GM19239 (cell line): Measurements from ENCODE around the gene CHRNA1.

Experiments
- DNase-seq: peaks from one replicate; pipeline ENCODE4 v3.0.0; 2011; ENCODE audit warnings: low spot score; ENCODE audit not compliant: insufficient read length
- FAIRE-seq: peaks from 2 replicates; lab custom pipeline; 2011; peaks lifted over from hg19 to GRCh38; lab: Jason Lieb, UNC

Gene CHRNA1

DNA sequence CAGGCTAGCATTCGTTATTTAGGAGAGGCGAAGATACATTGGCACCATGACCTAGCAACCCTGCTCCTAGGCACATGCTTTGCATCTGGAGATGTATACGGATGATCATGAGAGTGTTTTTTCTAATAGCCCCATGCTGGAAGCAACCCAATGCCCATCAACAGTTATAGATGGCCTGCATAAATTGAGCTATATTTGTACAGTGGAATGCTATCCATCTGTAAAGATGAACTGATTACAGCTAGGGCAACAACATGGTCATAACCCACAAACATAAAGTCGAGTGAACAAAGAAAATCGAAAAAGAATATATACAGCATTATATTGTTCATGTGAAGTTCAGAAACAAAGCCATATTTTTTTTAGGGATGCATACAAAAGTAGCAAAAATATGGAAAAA, 20.6 kb upstream of the CHRNA1 start:
- FAIRE-seq, result no peak
- no peak for DNase-seq

DNA sequence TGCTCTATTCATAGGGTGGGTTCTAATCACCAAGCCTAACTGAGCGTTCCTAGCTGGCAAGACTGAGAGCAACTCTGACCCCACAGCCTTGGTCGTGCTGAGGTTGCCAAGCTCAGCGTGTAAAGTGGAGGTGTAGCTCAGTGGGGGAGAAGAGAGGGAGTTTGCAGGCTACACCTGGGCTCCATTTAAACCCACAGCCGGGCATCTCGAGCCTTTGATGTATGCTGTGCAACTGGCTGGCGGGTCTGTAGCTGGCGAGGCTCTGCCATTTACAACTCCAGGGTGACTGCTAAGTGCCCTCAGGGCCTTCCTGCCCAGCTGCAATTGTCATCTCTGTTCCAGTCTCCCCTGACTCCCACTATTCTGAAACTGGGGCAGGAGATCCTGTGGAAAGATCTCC, 20.0 kb upstream of the CHRNA1 start:
- FAIRE-seq (no peak), DNase-seq (no peak)

DNA sequence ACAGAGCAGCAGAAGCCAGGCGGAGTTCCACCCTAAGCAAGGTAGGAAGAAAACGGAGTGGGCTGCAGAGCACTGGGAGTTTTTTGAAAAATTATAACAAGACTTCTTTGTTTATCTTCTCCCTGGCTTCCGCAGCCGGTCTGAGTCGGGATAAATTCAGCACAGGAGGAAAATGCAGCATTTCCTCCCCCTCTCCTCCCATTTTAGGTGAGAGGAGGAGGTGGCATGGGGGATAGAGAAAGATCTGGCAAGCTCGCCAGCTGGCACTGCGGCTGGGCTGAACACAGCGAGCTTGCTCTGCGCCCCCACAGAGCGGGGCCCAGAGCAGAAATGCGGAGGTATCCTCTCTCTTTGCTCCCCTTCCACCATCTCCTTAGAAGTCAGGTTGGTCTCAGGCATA, 17.7 kb upstream of the CHRNA1 start:
- FAIRE-seq, result no peak
- DNase-seq, result no peak

DNA sequence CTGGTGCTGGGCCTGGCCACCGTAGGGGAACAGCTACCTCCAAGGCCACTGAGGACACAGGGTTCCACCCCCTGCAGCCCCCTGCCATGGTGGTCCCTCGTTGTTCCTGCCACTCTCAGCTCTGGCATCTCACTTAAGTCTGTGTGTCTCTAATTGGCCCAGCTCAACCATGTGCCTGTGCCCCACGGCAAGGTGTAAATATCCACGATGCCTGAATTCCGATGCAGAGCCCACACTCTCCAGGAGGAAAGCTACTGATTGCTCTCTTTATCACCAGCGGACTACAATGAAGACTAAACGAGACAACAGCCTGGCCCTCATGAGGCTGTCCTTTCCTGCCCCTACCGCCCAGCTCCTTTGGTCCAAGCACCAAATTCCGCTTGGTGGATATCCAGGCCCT, 17.0 kb upstream of the CHRNA1 start:
- DNase-seq, result no peak
- no peak for FAIRE-seq

DNA sequence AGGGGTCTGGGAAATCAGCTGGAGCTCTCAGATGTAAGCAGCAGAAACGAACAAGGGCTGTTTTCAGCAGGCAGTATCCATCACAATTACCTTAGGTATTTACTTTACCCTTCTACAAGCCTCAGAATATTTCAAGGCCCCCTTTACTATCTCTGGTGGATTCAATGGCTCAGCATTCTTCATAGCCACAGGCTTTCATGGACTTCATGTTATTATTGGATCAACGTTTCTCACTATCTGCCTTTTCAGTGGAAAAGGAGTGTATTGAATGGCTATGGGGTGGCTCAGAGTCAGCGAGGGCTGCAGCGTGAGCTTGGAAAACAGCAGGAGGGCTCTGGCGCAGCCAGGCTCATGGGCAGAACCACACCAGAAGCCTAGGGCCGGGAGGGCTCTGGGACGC, 16.6 kb upstream of the CHRNA1 start:
- no peak for FAIRE-seq
- DNase-seq, result no peak

DNA sequence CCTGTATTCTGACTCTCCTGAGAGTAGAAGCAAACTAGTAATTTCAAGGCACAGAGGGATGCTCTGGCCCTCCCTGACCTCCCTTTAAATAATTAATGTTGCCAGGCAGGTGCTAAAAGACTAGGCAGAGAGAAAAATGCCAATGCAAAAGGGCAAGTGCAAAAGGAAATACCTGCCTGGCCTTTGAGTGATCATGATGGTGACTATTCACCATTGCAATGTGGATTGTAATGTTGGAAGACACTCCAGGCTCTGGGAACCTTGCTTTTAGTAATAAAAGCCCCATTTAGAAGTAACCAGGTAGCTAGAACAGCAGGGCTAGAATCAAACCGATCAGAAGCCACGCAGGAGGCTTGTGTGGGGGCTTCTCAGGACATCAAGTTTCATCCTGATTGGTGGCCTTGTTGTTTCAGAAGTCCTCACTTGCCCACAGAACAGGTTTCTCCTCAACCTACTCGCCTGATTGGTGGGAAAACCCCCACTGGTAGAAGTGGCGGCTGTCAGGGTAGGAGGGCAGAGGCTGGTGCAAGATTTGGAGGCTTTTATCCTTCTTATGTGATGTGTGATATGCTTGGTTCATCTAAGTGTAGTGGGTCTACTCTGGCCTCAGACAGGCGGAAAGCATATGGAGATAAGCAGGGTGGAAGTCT, 16.0 kb upstream of the CHRNA1 start:
- FAIRE-seq (no peak), DNase-seq (no peak)

DNA sequence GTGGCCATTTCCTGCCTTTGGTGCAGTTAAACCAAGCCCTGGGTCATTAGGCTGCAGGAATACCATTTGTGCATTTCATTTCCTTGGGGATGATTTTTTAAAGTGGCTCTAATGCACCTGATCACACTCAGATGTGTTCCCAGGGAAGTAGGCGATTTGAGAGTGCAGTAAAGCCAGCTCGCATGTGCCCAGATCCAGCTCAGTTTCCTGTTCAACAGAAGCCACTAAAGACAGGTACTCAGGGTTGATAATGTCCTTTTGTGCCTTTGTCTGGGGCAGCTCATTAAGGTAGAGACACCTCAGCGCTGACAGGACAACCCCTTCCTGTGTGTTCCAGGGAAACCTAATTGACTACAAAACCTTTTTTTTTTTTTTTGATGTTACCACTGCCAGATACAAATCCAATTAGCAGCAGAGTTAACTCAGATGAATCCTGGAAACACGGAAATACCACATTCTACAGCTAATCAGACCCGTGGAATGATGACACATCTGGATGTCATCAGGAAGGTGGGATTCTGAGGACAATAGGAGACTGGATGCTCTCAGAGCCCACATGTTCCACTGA, 15.2 kb upstream of the CHRNA1 start:
- no peak for DNase-seq
- FAIRE-seq, result no peak

DNA sequence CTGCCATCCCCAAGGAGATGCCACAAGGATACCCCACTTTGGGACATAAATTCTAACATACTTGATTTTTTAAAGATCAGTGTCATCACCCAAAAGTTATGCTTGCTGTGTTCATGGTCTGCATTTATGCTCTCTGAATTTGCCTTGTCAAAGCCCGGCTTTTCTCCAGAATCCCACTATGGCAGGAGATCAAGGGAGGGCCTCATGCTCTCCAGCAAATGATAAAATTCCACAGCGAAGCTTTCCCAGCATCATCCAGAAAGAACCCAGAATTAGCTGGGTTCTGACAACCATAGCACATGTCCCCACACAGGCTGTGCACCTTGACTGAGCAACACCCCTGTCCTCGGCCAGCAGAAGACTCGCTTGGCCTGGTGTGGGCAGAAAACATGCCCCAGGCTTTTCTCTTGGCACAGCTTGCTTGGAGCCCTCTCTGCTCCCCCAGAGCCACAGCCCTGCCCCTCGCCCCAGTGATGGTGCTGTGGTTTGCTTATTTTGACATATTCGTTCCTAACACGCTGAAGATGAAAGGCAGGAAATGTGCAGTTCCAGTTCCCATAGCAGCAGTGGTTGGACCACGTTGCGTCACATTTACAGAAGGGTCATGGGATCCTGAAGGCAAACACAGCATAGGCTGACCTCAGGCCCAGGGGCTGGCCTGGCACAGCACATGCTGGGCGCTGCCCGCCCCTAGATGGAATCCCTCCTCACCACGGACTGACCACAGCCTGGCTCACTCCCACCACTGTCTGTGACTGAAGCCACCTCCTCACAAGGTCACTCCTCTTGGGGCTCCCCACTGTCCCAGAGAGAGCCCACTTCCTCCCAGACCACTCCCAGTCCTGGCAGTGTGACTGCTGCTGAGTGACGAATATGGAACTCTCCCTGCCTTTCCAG, 14.1 kb upstream of the CHRNA1 start:
- FAIRE-seq, result no peak

DNA sequence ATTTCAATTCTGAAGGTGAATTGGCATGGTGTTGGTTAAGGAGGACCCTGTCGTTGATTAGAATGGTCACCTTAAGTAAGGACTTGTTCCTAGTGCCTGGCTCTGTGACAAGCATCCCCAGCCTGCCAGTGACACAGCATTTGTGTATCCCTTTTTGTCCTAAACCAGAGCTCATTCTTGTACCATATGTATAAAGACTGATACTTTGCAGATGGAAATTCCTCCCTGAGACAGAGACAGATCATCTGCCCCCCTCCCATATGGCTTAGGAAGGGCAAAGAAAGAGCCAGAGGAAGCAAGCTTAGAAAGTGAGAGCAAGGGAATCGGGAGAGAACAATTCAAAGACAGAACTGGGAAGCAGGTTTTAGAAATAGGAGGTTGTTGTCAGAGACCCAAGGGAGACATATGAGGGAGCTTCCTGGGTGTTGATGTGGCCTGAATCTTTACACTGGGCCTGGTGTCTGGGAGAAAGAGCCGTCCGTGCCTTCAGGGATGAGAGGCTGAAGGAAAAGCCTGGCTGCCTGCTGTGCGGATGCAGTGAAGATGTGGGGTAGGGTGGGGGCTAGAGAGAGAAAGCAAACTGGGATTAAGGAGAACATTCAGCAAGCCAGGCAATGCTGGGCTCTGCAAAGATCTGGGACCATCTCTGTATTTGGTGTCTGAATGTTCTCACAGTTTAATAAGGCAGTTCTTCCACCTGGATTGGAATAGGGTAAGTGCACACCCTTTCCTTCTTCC, 13.2 kb upstream of the CHRNA1 start:
- no peak for FAIRE-seq
- no peak for DNase-seq

More for the DNA sequence above, 14.1 kb upstream of the CHRNA1 start:
- no peak for DNase-seq

DNA sequence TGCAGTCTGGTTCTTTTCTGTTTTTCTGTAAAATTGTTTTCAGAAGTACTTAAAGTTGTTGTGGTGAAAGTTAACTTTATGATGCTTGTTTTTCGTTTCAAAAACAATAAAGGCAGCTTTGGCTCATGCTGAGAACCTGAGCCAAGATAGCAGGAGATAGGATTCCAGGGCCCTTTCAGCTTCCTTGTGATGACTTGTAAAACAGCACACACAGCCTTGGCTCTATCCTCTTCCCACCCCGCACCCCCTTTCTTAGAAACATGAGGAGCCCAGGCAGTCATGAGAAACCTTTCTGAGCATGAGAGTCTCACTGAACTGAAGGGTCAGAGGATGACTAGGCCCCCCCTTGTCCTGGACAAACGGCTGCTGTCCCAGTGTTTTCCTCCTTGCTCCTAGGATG, 12.4 kb upstream of the CHRNA1 start:
- DNase-seq (no peak), FAIRE-seq (no peak)

DNA sequence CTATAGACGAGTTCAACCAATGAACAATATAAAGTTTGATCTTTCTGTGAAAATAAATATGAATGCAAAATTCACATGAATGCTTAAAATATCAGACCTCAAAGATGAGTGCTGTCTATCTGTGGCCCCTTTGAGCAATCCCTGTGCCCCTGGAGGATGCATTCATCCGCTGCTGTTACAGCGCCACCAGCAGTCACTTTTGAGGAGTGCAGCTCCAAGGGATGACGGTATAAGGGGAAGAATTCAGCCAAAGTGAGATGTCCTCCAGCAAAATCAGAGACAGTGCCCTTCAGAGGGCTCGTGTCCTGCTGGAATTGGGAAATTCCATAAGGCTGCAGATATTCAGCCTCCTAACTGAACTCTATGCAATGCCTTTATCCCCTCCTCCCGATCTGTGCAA, 12.0 kb upstream of the CHRNA1 start:
- DNase-seq, result no peak
- FAIRE-seq, result no peak

DNA sequence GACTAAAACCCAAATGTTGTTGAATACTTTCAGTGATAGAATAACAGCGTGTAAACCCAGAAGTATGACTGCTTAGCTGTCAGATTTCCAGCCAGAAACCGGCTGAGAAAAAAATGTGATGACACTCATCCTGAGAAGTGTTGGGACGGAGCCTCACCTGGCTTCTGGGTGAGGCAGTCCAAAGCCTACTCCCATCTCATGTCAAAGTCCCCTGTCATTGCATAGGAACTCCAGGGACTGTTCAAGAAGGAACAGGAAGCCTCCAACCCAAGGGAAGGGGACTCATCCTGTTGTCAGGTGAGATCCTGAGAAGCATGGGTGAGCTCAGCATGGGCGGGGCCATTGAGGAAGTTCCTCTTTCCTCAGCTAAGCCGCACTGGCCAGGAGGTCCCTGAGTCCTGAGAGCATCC, 11.3 kb upstream of the CHRNA1 start:
- FAIRE-seq, result no peak
- no peak for DNase-seq

DNA sequence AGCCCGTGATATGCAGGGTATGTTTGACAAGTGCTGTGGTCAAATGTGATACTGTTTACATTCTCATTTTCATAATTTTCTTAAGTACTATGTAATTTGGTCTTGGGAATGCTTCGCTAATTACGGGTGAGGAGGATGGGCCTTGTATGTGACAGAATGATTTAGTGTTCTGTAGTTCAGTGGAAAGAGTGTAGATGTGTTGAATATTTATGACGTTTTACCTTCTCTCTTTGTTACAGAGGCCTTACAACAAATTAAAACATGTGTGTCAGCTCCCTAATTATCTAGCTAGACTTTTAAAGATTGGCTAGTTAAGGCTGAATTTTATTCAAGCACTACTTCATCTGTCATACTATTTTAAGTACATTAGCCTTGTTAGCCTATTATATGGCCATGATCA, 10.6 kb upstream of the CHRNA1 start:
- FAIRE-seq, result no peak
- no peak for DNase-seq

DNA sequence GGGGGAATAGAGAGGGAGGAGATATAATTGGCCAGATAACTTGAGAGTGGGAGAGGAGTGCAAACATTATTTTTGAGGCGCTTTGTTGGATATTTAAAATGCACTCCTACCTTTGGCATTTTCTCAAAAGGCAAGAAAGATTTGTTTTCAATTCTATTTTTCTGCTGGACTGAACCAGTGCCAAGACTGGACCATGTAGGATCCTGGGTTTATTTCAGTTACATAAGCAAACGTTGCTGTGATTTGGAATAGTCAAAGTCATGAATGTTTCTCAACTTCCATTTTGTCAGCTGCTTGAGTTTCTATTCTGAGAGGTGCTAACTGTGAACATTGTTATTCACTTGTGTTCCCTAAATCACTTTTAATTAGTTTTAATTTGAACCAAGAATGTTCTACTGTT, 8.9 kb upstream of the CHRNA1 start:
- FAIRE-seq (no peak), DNase-seq (no peak)

DNA sequence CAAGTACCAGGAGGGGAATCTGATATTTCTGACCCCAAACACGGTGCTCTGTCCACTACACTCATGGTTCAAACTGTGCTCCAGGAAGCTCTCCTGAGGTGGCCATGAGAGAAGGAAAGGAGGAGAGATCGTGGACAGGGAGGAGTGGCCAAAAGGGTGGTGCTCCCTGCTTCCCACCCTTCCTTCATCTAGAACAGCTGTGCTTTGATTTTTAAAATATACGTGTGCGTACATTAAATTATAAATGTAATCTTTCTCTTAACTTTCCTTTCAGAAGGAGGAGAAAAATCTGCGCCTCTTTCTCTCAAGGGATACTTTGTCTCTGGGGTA, 8.2 kb upstream of the CHRNA1 start:
- FAIRE-seq, result no peak
- no peak for DNase-seq

DNA sequence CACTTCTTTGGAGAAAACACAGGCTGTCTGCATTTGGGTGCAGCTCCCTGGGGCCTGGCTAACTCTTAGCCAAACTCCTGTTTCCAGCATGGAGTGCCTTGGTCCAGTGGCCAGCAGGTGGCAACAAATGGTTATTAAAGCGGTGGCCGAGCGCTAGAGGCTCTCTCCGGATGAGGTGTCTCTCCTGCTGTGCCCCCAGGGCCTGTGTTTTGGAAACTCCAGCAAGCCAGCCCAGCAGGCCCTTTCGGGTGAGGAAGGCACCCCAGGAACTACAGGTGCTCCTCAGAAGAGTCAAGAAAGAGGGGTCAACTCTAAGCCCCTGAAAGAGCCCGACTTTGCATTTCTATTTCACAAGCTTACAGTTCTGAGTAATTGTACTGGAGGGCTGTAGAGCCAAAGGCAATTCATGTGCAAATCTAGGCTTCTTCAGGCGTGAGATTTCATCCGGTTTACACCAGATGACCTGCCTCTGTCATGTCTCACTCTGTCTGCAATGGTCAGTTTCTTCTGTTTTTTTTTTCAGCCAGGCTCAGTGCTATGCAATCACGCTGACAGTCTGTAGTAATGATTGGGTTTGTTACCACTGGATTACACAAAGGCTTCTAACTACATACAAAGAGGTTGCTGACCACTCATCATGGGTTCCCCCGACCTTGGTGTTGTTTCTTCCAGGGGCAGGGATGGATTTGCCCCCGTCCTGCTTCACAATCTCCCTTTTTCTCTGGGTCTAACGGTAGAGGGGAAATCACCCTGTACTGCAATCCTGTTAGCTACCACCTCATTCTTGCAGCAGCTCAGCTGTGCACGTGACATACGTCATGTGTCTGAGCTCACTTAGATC, 7.6 kb upstream of the CHRNA1 start:
- no peak for FAIRE-seq

DNA sequence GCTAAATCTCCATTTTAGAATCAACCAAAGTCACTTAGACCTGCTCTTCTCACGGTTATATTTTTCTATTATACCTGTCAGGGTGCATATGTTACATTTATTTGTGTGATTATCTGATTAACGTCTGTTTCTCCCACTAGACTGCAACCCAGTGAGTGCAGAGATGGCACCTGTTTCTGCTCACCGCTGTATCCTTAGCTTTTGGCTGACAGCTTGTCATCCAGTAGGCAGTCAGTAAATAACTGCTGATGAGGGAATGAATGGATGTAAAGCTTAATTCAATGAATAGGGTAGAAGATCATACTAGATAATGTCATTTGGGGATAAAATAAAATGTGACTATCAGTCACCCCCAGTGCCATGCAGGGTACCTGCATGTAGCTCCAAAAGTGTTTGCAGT, 6.9 kb upstream of the CHRNA1 start:
- DNase-seq, result no peak
- FAIRE-seq, result no peak

More for the DNA sequence above, 7.6 kb upstream of the CHRNA1 start:
- DNase-seq, result peak; percentile 36

DNA sequence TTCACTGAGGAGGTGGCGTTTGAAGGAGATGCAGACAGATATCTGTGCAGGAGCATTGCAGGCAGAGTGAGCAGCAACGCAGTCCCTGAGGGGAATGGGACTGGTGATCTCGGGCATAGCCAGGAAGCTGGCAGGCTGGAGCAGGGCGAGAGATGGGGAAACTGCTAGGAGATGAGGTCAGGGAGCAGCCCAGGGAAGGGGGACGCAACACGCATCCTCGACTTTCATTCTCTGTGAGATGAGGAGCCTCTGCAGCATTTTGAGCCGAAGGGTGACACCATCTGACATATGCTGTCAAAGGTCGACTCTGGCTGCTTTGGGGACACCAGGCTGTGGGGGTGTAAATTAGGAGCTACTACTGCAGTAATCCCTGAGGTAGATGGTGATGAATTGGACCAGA, 4.3 kb upstream of the CHRNA1 start:
- no peak for FAIRE-seq
- no peak for DNase-seq

DNA sequence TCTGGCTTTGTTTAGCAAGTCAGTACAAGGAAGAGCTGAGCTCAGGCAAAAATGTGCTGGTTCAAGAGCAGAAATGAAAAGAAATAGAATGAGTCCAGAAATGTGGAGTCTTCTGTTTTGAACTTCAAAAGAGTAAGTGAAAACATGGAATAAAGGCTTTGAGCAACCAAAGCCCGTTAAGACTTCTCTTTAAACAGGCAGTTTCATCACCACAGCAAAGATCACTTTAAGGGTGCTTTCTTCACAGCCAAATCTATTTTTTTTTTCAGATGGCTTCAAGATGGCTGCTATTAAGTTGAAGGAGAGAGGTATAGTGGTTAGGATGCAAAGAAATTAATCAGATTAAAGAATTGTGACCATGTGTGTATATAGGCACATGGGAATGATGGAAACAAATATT, 2.0 kb upstream of the CHRNA1 start:
- FAIRE-seq (no peak), DNase-seq (no peak)

DNA sequence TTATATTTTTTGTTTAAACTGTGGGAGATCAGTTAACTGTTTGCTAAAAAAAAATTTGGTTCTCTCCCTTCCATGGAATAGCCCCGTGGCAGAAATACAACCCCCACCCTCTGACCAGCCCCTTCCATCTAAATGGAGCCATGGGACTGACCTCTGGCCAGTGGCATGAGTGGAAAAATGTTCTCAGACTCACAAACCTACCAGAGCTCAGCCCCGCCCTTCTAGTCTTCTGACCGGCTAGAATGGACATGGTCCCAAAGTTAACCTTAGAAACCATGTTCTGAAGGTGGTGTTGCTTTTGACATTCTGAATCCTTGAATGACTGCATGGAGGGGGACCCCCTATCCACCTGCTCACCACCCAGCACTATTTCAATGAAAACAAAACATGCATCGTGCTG, 1.3 kb upstream of the CHRNA1 start:
- DNase-seq, result no peak
- no peak for FAIRE-seq
